Activated T-helper 2 cell treated with anti-CD3 and anti-CD28 coated beads, Interferon-gamma antibody, Interleukin-2, Interleukin-4, amounts not matched to agents 10 μg/mL and 5 μg/mL and 100 μg/mL, durations not matched to agents 14 hours and 24 hours and 36 hours (primary cell): Measurements from ENCODE around the gene ADGRB3. TPM values are rescaled to one million over a fixed set of nuclear protein-coding genes. Genes with fewer than 3 reads are reported as not detected.
"Not testable (repeated sequence)": the region's sequence is repeated elsewhere in the genome, so short reads cannot be mapped to it uniquely, and the experiment has no call there.

Experiments
- DNase-seq: peaks from one replicate; pipeline ENCODE4 v3.0.0; 2021; ENCODE audit warnings: low spot score
- H3K27ac Mint-ChIP-seq: one replicate; pipeline ENCODE4 v1.8.0; 2021; ENCODE audit warnings: mixed read lengths
- H3K27me3 Mint-ChIP-seq: one replicate; pipeline ENCODE4 v1.8.0; 2021; ENCODE audit warnings: low read depth, mixed read lengths
- H3K36me3 Mint-ChIP-seq: one replicate; pipeline ENCODE4 v1.8.0; 2021; ENCODE audit warnings: low read depth, mixed read lengths
- H3K4me1 Mint-ChIP-seq: one replicate; pipeline ENCODE4 v1.8.0; 2021; ENCODE audit warnings: low read depth, mixed read lengths
- H3K4me3 Mint-ChIP-seq: one replicate; pipeline ENCODE4 v1.8.0; 2021; ENCODE audit warnings: low read depth, mild to moderate bottlenecking, moderate library complexity, mixed read lengths
- H3K9me3 Mint-ChIP-seq: one replicate; pipeline ENCODE4 v1.8.0; 2021; ENCODE audit warnings: mixed read lengths
- intact Hi-C: fragments of 100-400 bp; cut with micrococcal nuclease; formaldehyde crosslinking; loops from one replicate; pipeline ENCODE4 v1.15.1; 2023
- total RNA-seq: library from RNA; stranded (reverse); gene quantifications from 2 replicates; pipeline ENCODE4 v1.2.3, GENCODE V29; 2022

The ADGRB3 gene
- total RNA-seq, 1 donor from 2014 or later = 0.14 TPM

GRCh38 chr6:68973066-68973465 lies 338.0 kb downstream of the ADGRB3 start:
- Mint-ChIP-seq H3K4me3 (no peak overlapping the region), H3K36me3 (no peaks in the 10 kb centered on the region), H3K9me3 (no peaks in the 10 kb centered on the region), H3K27me3 (no peaks in the 10 kb centered on the region), H3K4me1 (no peaks in the 10 kb centered on the region), H3K27ac (no peak overlapping the region)
- no peak for DNase-seq
- intact Hi-C loops = no loop called here

- intact Hi-C loops = no loop called here
- H3K27ac Mint-ChIP-seq = no peak overlapping the region
- no peak for DNase-seq
- H3K36me3 Mint-ChIP-seq = no peaks in the 10 kb centered on the region
- H3K27me3 Mint-ChIP-seq = no peaks in the 10 kb centered on the region
- H3K9me3 Mint-ChIP-seq = no peaks in the 10 kb centered on the region
- H3K4me1 Mint-ChIP-seq = no peaks in the 10 kb centered on the region
- no peak overlapping the region for H3K4me3 Mint-ChIP-seq
Observed at GRCh38 chr6:68975064-68975463, 340.0 kb downstream of the ADGRB3 start.

- Mint-ChIP-seq H3K4me3 (no peak overlapping the region), H3K27ac (no peak overlapping the region), H3K36me3 (no peaks in the 10 kb centered on the region), H3K9me3 (no peaks in the 10 kb centered on the region), H3K27me3 (no peaks in the 10 kb centered on the region), H3K4me1 (no peaks in the 10 kb centered on the region)
- intact Hi-C loops = no loop called here
- no peak for DNase-seq
Observed at GRCh38 chr6:68975816-68976215, 340.7 kb downstream of the ADGRB3 start.

GRCh38 chr6:68976260-68976659 lies 341.2 kb downstream of the ADGRB3 start:
- H3K36me3 Mint-ChIP-seq = no peaks in the 10 kb centered on the region
- DNase-seq = no peak
- intact Hi-C loops = no loop called here
- no peaks in the 10 kb centered on the region for H3K9me3 Mint-ChIP-seq
- H3K4me1 Mint-ChIP-seq = no peaks in the 10 kb centered on the region
- H3K27ac Mint-ChIP-seq = no peak overlapping the region
- H3K4me3 Mint-ChIP-seq = no peak overlapping the region
- H3K27me3 Mint-ChIP-seq = no peaks in the 10 kb centered on the region

- Mint-ChIP-seq H3K27me3 (no peaks in the 10 kb centered on the region), H3K4me3 (no peak overlapping the region), H3K9me3 (no peaks in the 10 kb centered on the region), H3K36me3 (no peaks in the 10 kb centered on the region), H3K4me1 (no peaks in the 10 kb centered on the region), H3K27ac (no peak overlapping the region)
- DNase-seq = no peak
- intact Hi-C loops = no loop called here
Observed at GRCh38 chr6:68978411-68978810, 343.3 kb downstream of the ADGRB3 start.

- H3K4me1 Mint-ChIP-seq, H3K9me3 Mint-ChIP-seq, DNase-seq, H3K27me3 Mint-ChIP-seq, intact Hi-C loops, H3K4me3 Mint-ChIP-seq, H3K27ac Mint-ChIP-seq, H3K36me3 Mint-ChIP-seq: not testable (repeated sequence)
Observed at GRCh38 chr6:68981668-68982067, 346.6 kb downstream of the ADGRB3 start.

- Mint-ChIP-seq H3K4me3 (no peak overlapping the region), H3K27me3 (no peaks in the 10 kb centered on the region), H3K9me3 (no peaks in the 10 kb centered on the region), H3K4me1 (no peaks in the 10 kb centered on the region), H3K36me3 (no peaks in the 10 kb centered on the region), H3K27ac (no peak overlapping the region)
- intact Hi-C loops = no loop called here
- DNase-seq = no peak
Observed at GRCh38 chr6:68988698-68989097, 353.6 kb downstream of the ADGRB3 start.

GRCh38 chr6:68990317-68990716 lies 355.2 kb downstream of the ADGRB3 start:
- intact Hi-C loops = no loop called here
- Mint-ChIP-seq H3K4me1 (no peaks in the 10 kb centered on the region), H3K36me3 (no peaks in the 10 kb centered on the region), H3K27ac (no peak overlapping the region), H3K27me3 (no peaks in the 10 kb centered on the region), H3K9me3 (no peaks in the 10 kb centered on the region), H3K4me3 (no peak overlapping the region)
- DNase-seq = no peak

- H3K27me3 Mint-ChIP-seq = no peaks in the 10 kb centered on the region
- no peak for DNase-seq
- H3K27ac Mint-ChIP-seq = no peak overlapping the region
- H3K36me3 Mint-ChIP-seq = no peaks in the 10 kb centered on the region
- H3K9me3 Mint-ChIP-seq = no peaks in the 10 kb centered on the region
- intact Hi-C loops = no loop called here
- no peak overlapping the region for H3K4me3 Mint-ChIP-seq
- no peaks in the 10 kb centered on the region for H3K4me1 Mint-ChIP-seq
Observed at GRCh38 chr6:68993911-68994310, 358.8 kb downstream of the ADGRB3 start.

- Mint-ChIP-seq H3K4me1 (no peaks in the 10 kb centered on the region), H3K27ac (no peak overlapping the region), H3K9me3 (no peaks in the 10 kb centered on the region), H3K27me3 (no peaks in the 10 kb centered on the region), H3K36me3 (no peaks in the 10 kb centered on the region), H3K4me3 (no peak overlapping the region)
- DNase-seq = no peak
- intact Hi-C loops = no loop called here
Observed at GRCh38 chr6:68994521-68994920, 359.4 kb downstream of the ADGRB3 start.

- Mint-ChIP-seq H3K27ac (no peak overlapping the region), H3K36me3 (no peaks in the 10 kb centered on the region), H3K4me1 (no peaks in the 10 kb centered on the region), H3K27me3 (no peaks in the 10 kb centered on the region), H3K9me3 (no peaks in the 10 kb centered on the region), H3K4me3 (no peak overlapping the region)
- intact Hi-C loops = no loop called here
- no peak for DNase-seq
Observed at GRCh38 chr6:69005199-69005598, 370.1 kb downstream of the ADGRB3 start.

GRCh38 chr6:69007781-69008180 lies 372.7 kb downstream of the ADGRB3 start:
- no peaks in the 10 kb centered on the region for H3K4me1 Mint-ChIP-seq
- DNase-seq = no peak
- H3K27me3 Mint-ChIP-seq = no peaks in the 10 kb centered on the region
- H3K36me3 Mint-ChIP-seq = no peaks in the 10 kb centered on the region
- intact Hi-C loops = no loop called here
- H3K4me3 Mint-ChIP-seq = no peak overlapping the region
- no peaks in the 10 kb centered on the region for H3K9me3 Mint-ChIP-seq
- H3K27ac Mint-ChIP-seq = no peak overlapping the region

GRCh38 chr6:69012211-69012610 lies 377.1 kb downstream of the ADGRB3 start:
- Mint-ChIP-seq H3K4me1 (no peaks in the 10 kb centered on the region), H3K4me3 (no peak overlapping the region), H3K9me3 (no peaks in the 10 kb centered on the region), H3K27me3 (no peaks in the 10 kb centered on the region), H3K27ac (no peak overlapping the region), H3K36me3 (no peaks in the 10 kb centered on the region)
- DNase-seq = no peak
- intact Hi-C loops = no loop called here

- H3K27ac Mint-ChIP-seq = no peak overlapping the region
- no peaks in the 10 kb centered on the region for H3K4me1 Mint-ChIP-seq
Observed at GRCh38 chr6:69012876-69013275, 377.8 kb downstream of the ADGRB3 start.

More at GRCh38 chr6:69012876-69013275, 377.8 kb downstream of the ADGRB3 start:
- no peaks in the 10 kb centered on the region for H3K27me3 Mint-ChIP-seq
- intact Hi-C loops = no loop called here
- DNase-seq = no peak
- no peaks in the 10 kb centered on the region for H3K36me3 Mint-ChIP-seq
- no peak overlapping the region for H3K4me3 Mint-ChIP-seq
- H3K9me3 Mint-ChIP-seq = no peaks in the 10 kb centered on the region
